Ureter (tissue), 1 donor: ENCODE results near the gene DENND2C. TPM values are rescaled to one million over a fixed set of nuclear protein-coding genes. Genes with fewer than 3 reads are reported as not detected.

Source experiments
- DNase-seq: peaks from one replicate; pipeline ENCODE4 v3.0.0-alpha.2; 2020; ENCODE audit warnings: low spot score
- total RNA-seq: library from RNA; stranded (reverse); gene quantifications from one replicate; pipeline ENCODE4 v1.2.4, GENCODE V29; 2023
- donor health status: DM: yes; HTN: yes; CAD: no.

Gene DENND2C
- total RNA-seq, 1 donor from 2014 or later = 8.4 TPM

- no peak for DNase-seq
Observed at GRCh38 chr1:114676115-114676514, 6.3 kb upstream of the DENND2C start.

GRCh38 chr1:114671939-114672275 is 2.1 kb upstream of the DENND2C start:
- no peak for DNase-seq

- DNase-seq = no peak
Observed at GRCh38 chr1:114671011-114671938, 1.4 kb upstream of the DENND2C start.

- peak; percentile 95 for DNase-seq
Observed at GRCh38 chr1:114670083-114671010, 498 bp upstream of the DENND2C start.

GRCh38 chr1:114668784-114669561 is 876 bp downstream of the DENND2C start:
- DNase-seq = peak; percentile 48

GRCh38 chr1:114668373-114668772 is 1.5 kb downstream of the DENND2C start:
- no peak for DNase-seq

- no peak for DNase-seq
Observed at GRCh38 chr1:114666954-114667353, 2.9 kb downstream of the DENND2C start.

- no peak for DNase-seq
Observed at GRCh38 chr1:114660238-114660637, 9.6 kb downstream of the DENND2C start.

GRCh38 chr1:114651893-114652292 is 18.0 kb downstream of the DENND2C start:
- DNase-seq = no peak

- DNase-seq = no peak
Observed at GRCh38 chr1:114648503-114648902, 21.3 kb downstream of the DENND2C start.

GRCh38 chr1:114641377-114641776 is 28.5 kb downstream of the DENND2C start:
- DNase-seq = no peak

GRCh38 chr1:114638910-114639309 is 30.9 kb downstream of the DENND2C start:
- no peak for DNase-seq

GRCh38 chr1:114632427-114632826 is 37.4 kb downstream of the DENND2C start:
- DNase-seq = no peak

- no peak for DNase-seq
Observed at GRCh38 chr1:114627107-114627506, 42.7 kb downstream of the DENND2C start.

- DNase-seq = no peak
Observed at GRCh38 chr1:114623364-114623763, 46.5 kb downstream of the DENND2C start.

GRCh38 chr1:114620419-114620818 is 49.4 kb downstream of the DENND2C start:
- DNase-seq = no peak

GRCh38 chr1:114618606-114619005 is 51.2 kb downstream of the DENND2C start:
- no peak for DNase-seq

- no peak for DNase-seq
Observed at GRCh38 chr1:114610546-114611245, 59.2 kb downstream of the DENND2C start.

- no peak for DNase-seq
Observed at GRCh38 chr1:114609826-114610225, 60.0 kb downstream of the DENND2C start.

GRCh38 chr1:114609026-114609425 is 60.8 kb downstream of the DENND2C start:
- DNase-seq = no peak

- no peak for DNase-seq
Observed at GRCh38 chr1:114607223-114607622, 62.6 kb downstream of the DENND2C start.
